OCI-LY1 (cell line): ENCODE results near the gene PDE3A.

Experiments used
- CTCF ChIP-seq: fragments of 200-600 bp; sonication (generic), shearing (Covaris generic); IDR thresholded peaks from 2 replicates; pipeline ENCODE4 v1.5.1; 2017; ENCODE audit warnings: mild to moderate bottlenecking, antibody characterized with exemption, low read length, moderate library complexity, mixed read lengths
- EZH2 ChIP-seq: fragments of 200-600 bp; sonication (generic), shearing (Covaris generic); IDR thresholded peaks from 2 replicates; pipeline ENCODE4 v1.8.0; 2017; ENCODE audit warnings: borderline replicate concordance, mixed run types, mild to moderate bottlenecking, antibody characterized with exemption, low read length, moderate library complexity, mixed read lengths

- TF ChIP-seq CTCF (no peak), EZH2 (no peak)
Measured at GRCh38 chr12:20524113-20524512, 155.8 kb downstream of the PDE3A start.
